GM18508 (cell line): ENCODE results near the gene KLF2.

Experiments used
- ATAC-seq: cut with Tn5 transposase; IDR thresholded peaks from one replicate; pipeline ENCODE4 v1.9.1; 2021; ENCODE audit warnings: moderate number of reproducible peaks; ENCODE audit not compliant: insufficient read depth, unreplicated experiment

KLF2 gene

DNA sequence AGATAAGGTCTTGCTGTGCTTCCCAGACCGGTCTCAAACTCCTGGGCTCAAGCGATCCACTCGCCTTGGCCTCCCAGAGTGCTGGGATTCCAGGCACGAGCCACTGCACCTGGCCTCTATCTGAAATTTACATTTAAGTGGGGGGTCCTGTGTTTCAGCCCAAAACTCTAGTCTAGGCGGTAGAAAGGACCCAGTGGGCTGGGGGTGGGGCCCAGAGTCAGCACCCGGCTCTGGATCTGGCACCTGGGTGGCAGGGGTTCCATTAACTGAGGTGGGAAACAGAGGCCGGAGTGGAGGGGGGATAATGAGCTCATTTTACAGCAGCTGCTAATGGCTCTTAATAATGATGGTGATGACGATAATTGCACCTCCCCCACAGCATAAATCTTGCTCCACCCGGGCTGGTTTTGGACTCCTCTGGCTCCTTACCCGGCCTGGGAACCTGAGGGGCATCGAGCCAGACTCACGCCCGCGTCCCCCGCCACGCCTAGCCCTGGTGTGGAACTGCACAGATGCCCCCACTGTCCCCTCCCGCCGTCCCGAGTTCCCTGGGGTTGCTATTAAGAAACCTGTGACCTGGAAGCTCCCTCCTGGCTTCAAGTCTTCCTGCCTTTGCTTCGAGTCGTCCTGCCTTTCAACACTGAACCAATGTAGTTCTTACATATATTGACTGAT, 17.8 kb upstream of the KLF2 start:
- no peak for ATAC-seq

- ATAC-seq, result no peak
Measured at GRCh38 chr19:16308081-16308480, 16.5 kb upstream of the KLF2 start.

DNA sequence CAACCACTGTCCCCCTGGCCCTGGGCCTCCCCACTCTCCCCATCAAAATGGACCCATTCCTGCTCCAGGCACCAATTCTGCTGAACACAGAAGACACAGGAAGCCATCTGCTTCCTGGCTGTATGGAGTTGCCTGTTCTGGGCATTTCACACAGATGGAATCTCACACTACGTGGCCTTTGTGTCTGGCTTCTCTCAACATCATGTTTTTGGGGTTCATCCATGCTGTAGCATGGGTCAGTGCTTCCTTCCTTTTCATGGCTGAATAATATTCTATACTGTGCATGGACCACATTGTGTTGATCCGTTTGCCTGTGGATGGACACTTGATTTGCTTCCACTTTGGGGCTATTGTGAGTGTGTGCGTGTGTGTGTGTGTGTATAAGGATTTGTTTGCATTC, 15.0 kb upstream of the KLF2 start:
- ATAC-seq, result no peak

GRCh38 chr19:16315825-16316505, 8.7 kb upstream of the KLF2 start:
- ATAC-seq, result no peak

DNA sequence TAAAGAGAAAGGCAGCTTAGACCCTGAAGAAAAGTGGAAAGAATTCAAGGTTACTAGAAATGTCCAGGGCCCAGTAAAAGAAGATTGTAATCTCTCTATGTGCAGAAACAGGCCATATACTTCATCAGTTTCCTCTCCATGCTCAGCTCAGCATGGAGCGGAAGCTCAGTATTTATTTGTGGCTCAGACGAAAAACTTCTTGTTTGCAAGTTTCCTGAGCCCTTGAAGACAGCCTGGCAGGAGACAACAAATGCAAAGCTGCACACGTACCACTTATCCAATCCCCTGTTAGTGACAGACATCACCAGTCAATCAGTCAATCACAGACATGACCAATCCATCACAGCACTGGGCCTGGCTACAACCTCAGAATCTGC, 8.1 kb upstream of the KLF2 start:
- no peak for ATAC-seq

GRCh38 chr19:16319481-16319880, 5.1 kb upstream of the KLF2 start:
- ATAC-seq, result no peak

- ATAC-seq, result no peak
Measured at GRCh38 chr19:16320987-16321386, 3.6 kb upstream of the KLF2 start.

GRCh38 chr19:16325161-16325527, 518 bp downstream of the KLF2 start:
- ATAC-seq, result no peak

DNA sequence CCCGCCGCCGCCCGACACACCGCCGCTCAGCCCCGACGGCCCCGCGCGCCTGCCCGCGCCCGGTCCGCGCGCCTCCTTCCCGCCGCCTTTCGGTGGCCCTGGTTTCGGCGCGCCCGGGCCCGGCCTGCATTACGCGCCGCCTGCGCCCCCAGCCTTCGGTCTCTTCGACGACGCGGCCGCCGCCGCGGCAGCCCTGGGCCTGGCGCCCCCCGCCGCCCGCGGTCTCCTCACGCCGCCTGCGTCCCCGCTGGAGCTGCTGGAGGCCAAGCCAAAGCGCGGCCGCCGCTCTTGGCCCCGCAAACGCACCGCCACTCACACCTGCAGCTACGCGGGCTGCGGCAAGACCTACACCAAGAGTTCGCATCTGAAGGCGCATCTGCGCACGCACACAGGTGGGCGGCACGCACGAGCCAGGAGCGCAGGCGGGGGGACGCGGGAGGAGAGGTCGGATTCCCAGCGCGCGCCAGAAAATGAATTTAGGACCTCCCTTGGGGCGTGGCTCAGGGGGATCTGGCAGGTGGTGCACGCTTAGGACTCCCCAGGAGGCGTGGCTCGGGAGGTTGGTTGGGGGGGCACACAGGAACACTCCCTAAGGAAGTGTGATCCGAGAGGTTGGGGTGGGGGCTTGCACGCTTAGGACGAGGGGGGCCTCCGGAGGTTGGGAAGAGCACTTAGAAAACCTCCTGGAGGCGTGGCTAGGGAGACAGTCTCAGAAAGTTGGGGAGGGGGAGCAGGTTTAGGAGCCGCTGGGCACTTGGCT, 1.2 kb downstream of the KLF2 start:
- no peak for ATAC-seq

DNA sequence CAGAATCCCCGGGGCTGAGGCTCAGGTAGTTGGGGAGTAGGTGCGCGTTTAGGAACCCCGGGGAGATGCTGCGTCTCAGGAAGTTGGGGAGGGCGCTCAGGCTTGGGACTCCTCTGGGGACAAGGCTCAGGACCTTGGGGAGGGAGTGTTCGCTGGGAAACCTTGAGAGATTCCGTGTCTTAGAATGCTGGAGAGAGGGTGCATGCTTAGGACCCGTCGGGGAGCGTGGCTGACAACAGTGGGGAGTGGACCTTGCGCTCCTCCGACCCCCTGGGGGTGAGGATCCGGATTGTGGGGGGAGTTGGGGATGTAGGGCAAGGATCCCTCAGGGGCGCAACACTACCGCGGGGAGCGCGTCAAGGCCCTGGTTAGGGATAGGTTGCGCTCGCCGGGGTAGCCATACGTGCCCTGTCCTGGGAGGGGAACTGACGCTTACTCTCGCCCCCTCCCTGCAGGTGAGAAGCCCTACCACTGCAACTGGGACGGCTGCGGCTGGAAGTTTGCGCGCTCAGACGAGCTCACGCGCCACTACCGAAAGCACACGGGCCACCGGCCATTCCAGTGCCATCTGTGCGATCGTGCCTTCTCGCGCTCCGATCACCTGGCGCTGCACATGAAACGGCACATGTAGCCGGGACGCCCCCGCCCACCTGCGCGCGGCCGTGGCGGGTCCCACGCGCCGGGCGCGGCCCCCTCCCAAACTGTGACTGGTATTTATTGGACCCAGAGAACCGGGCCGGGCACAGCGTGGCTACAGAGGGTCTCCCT, 2.0 kb downstream of the KLF2 start:
- no peak for ATAC-seq

- no peak for ATAC-seq
Measured at GRCh38 chr19:16327169-16327475, 2.5 kb downstream of the KLF2 start.

GRCh38 chr19:16327501-16327900, 2.9 kb downstream of the KLF2 start:
- ATAC-seq, result no peak

DNA sequence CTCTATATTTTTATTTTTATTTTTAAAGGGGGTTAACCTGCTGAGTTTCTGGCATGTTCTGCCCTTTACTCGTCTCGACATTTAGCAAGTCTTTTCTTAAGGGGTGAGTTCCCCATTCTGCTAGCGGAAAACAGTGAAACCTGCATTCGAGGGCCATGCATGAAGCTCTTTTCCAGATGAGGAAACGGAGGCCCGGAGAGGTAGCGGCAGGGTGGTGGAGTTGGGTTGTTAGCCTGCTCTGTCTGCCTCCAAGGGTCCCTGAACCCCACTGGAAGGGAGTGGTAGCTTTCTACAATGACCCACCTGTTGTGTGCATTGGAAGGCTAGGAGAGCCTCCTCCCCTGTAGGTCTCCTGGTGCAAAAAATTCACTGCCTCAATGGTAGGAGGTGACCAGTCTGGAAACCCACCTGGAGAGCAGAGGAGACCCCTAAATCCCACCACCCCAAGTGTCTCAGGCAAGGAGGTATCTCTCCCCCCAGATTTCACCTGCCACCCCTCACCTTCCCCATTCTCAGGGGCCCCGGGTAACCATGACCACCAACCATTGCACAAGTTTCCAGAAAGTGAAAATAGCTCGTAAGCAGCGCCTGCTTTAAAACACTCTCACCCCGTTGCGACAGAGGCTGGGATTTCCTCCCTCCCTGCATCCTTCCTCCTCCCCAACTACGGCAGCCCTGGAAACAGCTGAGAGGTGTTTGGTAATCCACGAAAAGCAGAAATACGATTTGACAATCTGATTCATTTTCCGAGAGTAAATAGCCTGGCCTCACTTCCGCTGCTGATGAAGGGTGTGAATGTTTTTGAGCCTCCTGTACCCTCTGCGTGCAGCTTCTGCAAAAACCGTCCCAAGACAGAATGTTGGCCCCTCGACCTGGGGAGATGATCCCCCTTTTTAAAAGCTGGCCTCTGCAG, 3.5 kb downstream of the KLF2 start:
- no peak for ATAC-seq

- no peak for ATAC-seq
Measured at GRCh38 chr19:16328824-16329482, 4.3 kb downstream of the KLF2 start.

DNA sequence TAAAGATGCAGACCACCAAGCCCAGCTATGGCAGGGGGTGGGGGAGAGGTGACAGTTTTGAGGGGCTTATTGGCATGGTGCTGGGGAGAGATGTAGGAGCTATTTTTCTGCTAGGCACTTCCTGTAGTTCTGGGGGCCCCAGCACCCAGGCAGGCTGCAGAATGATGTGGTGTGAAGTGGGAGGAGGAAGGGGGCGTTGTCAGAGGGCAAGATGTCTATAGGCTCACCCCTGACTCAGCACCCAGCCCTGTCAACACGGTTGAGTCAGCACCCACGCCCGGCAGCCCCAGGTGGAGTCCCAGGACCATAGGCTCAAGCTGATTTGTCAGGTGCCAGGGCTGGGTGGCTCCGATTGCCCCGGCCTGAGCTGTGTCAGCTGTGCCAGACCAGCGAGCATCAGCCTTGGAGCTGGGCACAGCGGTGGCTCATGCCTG, 5.8 kb downstream of the KLF2 start:
- ATAC-seq, result no peak

GRCh38 chr19:16330806-16331690, 6.4 kb downstream of the KLF2 start:
- ATAC-seq, result no peak

DNA sequence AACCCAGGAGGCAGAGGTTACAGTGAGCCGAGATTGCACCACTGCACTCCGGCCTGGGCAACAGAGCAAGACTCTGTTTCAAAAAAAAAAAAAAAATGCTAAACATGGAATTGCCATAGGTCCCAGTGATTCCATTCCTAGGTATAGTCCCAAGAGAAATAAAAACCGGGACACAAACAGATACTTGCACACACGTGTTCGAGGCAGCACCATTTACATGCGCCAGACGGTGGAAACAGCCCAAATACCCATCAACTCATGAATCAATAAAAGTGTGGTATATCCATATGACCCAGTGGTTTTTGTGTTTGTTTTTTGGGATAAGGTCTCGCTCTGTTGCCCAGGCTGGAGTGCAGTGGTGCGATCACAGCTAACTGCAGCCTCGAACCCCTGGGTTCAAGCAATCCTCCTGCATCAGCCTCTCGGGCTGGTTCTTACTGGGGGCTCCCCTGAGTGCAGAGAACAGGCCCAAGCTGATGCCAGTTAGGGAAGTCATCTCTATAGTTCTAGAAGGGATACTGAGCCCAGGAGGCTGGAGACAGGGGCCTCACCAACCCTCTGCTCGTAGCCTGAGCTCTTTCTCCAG, 8.5 kb downstream of the KLF2 start:
- ATAC-seq, result no peak

GRCh38 chr19:16334411-16334810, 9.8 kb downstream of the KLF2 start:
- ATAC-seq, result no peak
